ENCODE data around the gene CDKN3. TPM values are rescaled to one million over a fixed set of nuclear protein-coding genes. Genes with fewer than 3 reads are reported as not detected.

Gene CDKN3
- total and polyA plus RNA-seq, 2 experiments from 2014 or later, result 19.6 to 43.9 TPM

GRCh38 chr14:54350203-54350602, 46.6 kb upstream of the CDKN3 start:
- Histone ChIP-seq H3K27me3 (no peaks in the 10 kb centered on the region), H3K4me1 (ENCODE audit: low read depth) (no peaks in the 10 kb centered on the region), H3K36me3 (no peaks in the 10 kb centered on the region), H3K9me3 (ENCODE audit: low read depth) (no peaks in the 10 kb centered on the region), H3K27ac (no peak overlapping the region), H3K4me3 (no peak overlapping the region)
- no peak for TF ChIP-seq CTCF (IDR thresholded peaks at IDR 0.05; ENCODE audit: low read depth, low read length)
- peak in 1 of 2 donors; percentile 62 for DNase-seq (ENCODE audit: low read depth in 1 of 2, low spot score in 1 of 2)

- Histone ChIP-seq H3K4me3 (no peak overlapping the region), H3K27me3 (no peaks in the 10 kb centered on the region), H3K4me1 (ENCODE audit: low read depth) (no peaks in the 10 kb centered on the region), H3K27ac (no peak overlapping the region), H3K36me3 (no peaks in the 10 kb centered on the region), H3K9me3 (ENCODE audit: low read depth) (no peaks in the 10 kb centered on the region)
- no peak for DNase-seq (ENCODE audit: low read depth in 1 of 2, low spot score in 1 of 2)
- TF ChIP-seq CTCF (IDR thresholded peaks at IDR 0.05; ENCODE audit: low read depth, low read length), result no peak
These were observed 43.5 kb upstream of the CDKN3 start for GRCh38 chr14:54353266-54353665.

- H3K4me1 ChIP-seq (ENCODE audit: low read depth), result no peaks in the 10 kb centered on the region
- no peaks in the 10 kb centered on the region for H3K27me3 ChIP-seq
- H3K27ac ChIP-seq, result no peak overlapping the region
- no peak for TF ChIP-seq CTCF (IDR thresholded peaks at IDR 0.05; ENCODE audit: low read depth, low read length)
- no peaks in the 10 kb centered on the region for H3K36me3 ChIP-seq
- H3K4me3 ChIP-seq, result no peak overlapping the region
- no peak for DNase-seq (ENCODE audit: low read depth in 1 of 2, low spot score in 1 of 2)
- no peaks in the 10 kb centered on the region for H3K9me3 ChIP-seq (ENCODE audit: low read depth)
These were observed 43.1 kb upstream of the CDKN3 start for GRCh38 chr14:54353694-54354093.

- Histone ChIP-seq H3K27ac (no peak overlapping the region), H3K4me1 (ENCODE audit: low read depth) (no peaks in the 10 kb centered on the region), H3K4me3 (no peak overlapping the region), H3K9me3 (ENCODE audit: low read depth) (no peaks in the 10 kb centered on the region), H3K27me3 (no peaks in the 10 kb centered on the region), H3K36me3 (no peaks in the 10 kb centered on the region)
- TF ChIP-seq CTCF (IDR thresholded peaks at IDR 0.05; ENCODE audit: low read depth, low read length), result no peak
- peak in 1 of 2 donors; percentile 78 for DNase-seq (ENCODE audit: low read depth in 1 of 2, low spot score in 1 of 2)
These were observed 42.7 kb upstream of the CDKN3 start for GRCh38 chr14:54354096-54354495.

GRCh38 chr14:54354968-54355641, 41.7 kb upstream of the CDKN3 start:
- no peak for DNase-seq (ENCODE audit: low read depth in 1 of 2, low spot score in 1 of 2)
- no peaks in the 10 kb centered on the region for H3K36me3 ChIP-seq
- H3K27me3 ChIP-seq, result no peaks in the 10 kb centered on the region
- no peak overlapping the region for H3K4me3 ChIP-seq
- no peak overlapping the region for H3K27ac ChIP-seq
- H3K4me1 ChIP-seq (ENCODE audit: low read depth), result no peaks in the 10 kb centered on the region
- TF ChIP-seq CTCF (IDR thresholded peaks at IDR 0.05; ENCODE audit: low read depth, low read length), result no peak
- H3K9me3 ChIP-seq (ENCODE audit: low read depth), result no peaks in the 10 kb centered on the region

All from cardiac muscle cell (in vitro differentiated cells and primary cell).